Measurements from ENCODE around the gene PALM2AKAP2. TPM values are rescaled to one million over a fixed set of nuclear protein-coding genes. Genes with fewer than 3 reads are reported as not detected.

Gene PALM2AKAP2
- total RNA-seq, 2 experiments from 2014 or later = not detected

GRCh38 chr9:109755040-109755439, 25.0 kb upstream of the PALM2AKAP2 start:
- POLR2A ChIA-PET = no interaction called here
- CTCF ChIA-PET = no interaction called here
- no peak overlapping the region for H3K4me3 ChIP-seq (ENCODE audit: low read length)
- no peak for ATAC-seq (ENCODE audit: poor library complexity)
- TF ChIP-seq, protein P1, sequence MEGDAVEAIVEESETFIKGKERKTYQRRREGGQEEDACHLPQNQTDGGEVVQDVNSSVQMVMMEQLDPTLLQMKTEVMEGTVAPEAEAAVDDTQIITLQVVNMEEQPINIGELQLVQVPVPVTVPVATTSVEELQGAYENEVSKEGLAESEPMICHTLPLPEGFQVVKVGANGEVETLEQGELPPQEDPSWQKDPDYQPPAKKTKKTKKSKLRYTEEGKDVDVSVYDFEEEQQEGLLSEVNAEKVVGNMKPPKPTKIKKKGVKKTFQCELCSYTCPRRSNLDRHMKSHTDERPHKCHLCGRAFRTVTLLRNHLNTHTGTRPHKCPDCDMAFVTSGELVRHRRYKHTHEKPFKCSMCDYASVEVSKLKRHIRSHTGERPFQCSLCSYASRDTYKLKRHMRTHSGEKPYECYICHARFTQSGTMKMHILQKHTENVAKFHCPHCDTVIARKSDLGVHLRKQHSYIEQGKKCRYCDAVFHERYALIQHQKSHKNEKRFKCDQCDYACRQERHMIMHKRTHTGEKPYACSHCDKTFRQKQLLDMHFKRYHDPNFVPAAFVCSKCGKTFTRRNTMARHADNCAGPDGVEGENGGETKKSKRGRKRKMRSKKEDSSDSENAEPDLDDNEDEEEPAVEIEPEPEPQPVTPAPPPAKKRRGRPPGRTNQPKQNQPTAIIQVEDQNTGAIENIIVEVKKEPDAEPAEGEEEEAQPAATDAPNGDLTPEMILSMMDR (IDR thresholded peaks at IDR 0.05) = no peak
- H3K27ac ChIP-seq (ENCODE audit: low read depth in 1 of 2, low read length in 2 of 2) = no peak overlapping the region
- H3K9me3 Mint-ChIP-seq = no peaks in the 10 kb centered on the region
- no peaks in the 10 kb centered on the region for H3K36me3 ChIP-seq (ENCODE audit: insufficient read depth, low read length)
- no peaks in the 10 kb centered on the region for H3K4me1 ChIP-seq (ENCODE audit: insufficient read depth, low read length)
- peaks cover 0 to 4% of the 10 kb centered on the region in 2 experiments for H3K27me3 ChIP-seq (ENCODE audit: control insufficient read depth in 1 of 2, insufficient read depth in 2 of 2, low read length in 2 of 2)
- H3K9me3 ChIP-seq (ENCODE audit: control insufficient read depth in 1 of 2, insufficient read depth in 1 of 2, low read length in 2 of 2) = no peaks in the 10 kb centered on the region
- intact Hi-C loops (cut with DNase I, micrococcal nuclease) = no loop called here
- no peak for DNase-seq
- H3K27ac Mint-ChIP-seq = no peak overlapping the region
- H3K4me3 Mint-ChIP-seq = no peak overlapping the region
- H3K27me3 Mint-ChIP-seq = peaks cover 30% of the 10 kb centered on the region
- no peaks in the 10 kb centered on the region for H3K4me1 Mint-ChIP-seq (ENCODE audit: low read depth)
- no peaks in the 10 kb centered on the region for H3K36me3 Mint-ChIP-seq (ENCODE audit: low read depth)

- Mint-ChIP-seq H3K27me3 (peaks cover 25% of the 10 kb centered on the region), H3K4me1 (ENCODE audit: low read depth) (no peaks in the 10 kb centered on the region), H3K36me3 (ENCODE audit: low read depth) (no peaks in the 10 kb centered on the region), H3K27ac (no peak overlapping the region), H3K9me3 (no peaks in the 10 kb centered on the region), H3K4me3 (no peak overlapping the region)
- no peak overlapping the region for H3K27ac ChIP-seq (ENCODE audit: low read depth in 1 of 2, low read length in 2 of 2)
- TF ChIP-seq, protein P1 (IDR thresholded peaks at IDR 0.05) = no peak
- H3K4me1 ChIP-seq (ENCODE audit: insufficient read depth, low read length) = no peaks in the 10 kb centered on the region
- CTCF ChIA-PET = no interaction called here
- H3K9me3 ChIP-seq (ENCODE audit: control insufficient read depth in 1 of 2, insufficient read depth in 1 of 2, low read length in 2 of 2) = no peaks in the 10 kb centered on the region
- H3K4me3 ChIP-seq (ENCODE audit: low read length) = no peak overlapping the region
- DNase-seq = no peak
- POLR2A ChIA-PET = no interaction called here
- no peak for ATAC-seq (ENCODE audit: poor library complexity)
- no peaks in the 10 kb centered on the region for H3K27me3 ChIP-seq (ENCODE audit: control insufficient read depth in 1 of 2, insufficient read depth in 2 of 2, low read length in 2 of 2)
- no peaks in the 10 kb centered on the region for H3K36me3 ChIP-seq (ENCODE audit: insufficient read depth, low read length)
- intact Hi-C loops (cut with DNase I, micrococcal nuclease) = no loop called here
Measured at GRCh38 chr9:109759589-109759988, 20.4 kb upstream of the PALM2AKAP2 start.

- intact Hi-C loops (cut with DNase I, micrococcal nuclease) = no loop called here
- TF ChIP-seq, protein P1 (IDR thresholded peaks at IDR 0.05) = no peak
- no peak for ATAC-seq (ENCODE audit: poor library complexity)
- no peak overlapping the region for H3K27ac ChIP-seq (ENCODE audit: low read depth in 1 of 2, low read length in 2 of 2)
- Mint-ChIP-seq H3K4me1 (ENCODE audit: low read depth) (no peaks in the 10 kb centered on the region), H3K27me3 (peaks cover 49% of the 10 kb centered on the region), H3K27ac (no peak overlapping the region), H3K4me3 (no peak overlapping the region), H3K36me3 (ENCODE audit: low read depth) (no peaks in the 10 kb centered on the region), H3K9me3 (no peaks in the 10 kb centered on the region)
- no peak overlapping the region for H3K4me3 ChIP-seq (ENCODE audit: low read length)
- ChIA-PET CTCF (no interaction called here), POLR2A (no interaction called here)
- no peaks in the 10 kb centered on the region for H3K4me1 ChIP-seq (ENCODE audit: insufficient read depth, low read length)
- H3K36me3 ChIP-seq (ENCODE audit: insufficient read depth, low read length) = no peaks in the 10 kb centered on the region
- H3K27me3 ChIP-seq (ENCODE audit: control insufficient read depth in 1 of 2, insufficient read depth in 2 of 2, low read length in 2 of 2) = peaks cover 4 to 7% of the 10 kb centered on the region in 2 experiments
- peaks cover 0 to 6% of the 10 kb centered on the region in 2 experiments for H3K9me3 ChIP-seq (ENCODE audit: control insufficient read depth in 1 of 2, insufficient read depth in 1 of 2, low read length in 2 of 2)
- DNase-seq = no peak
Measured at GRCh38 chr9:109765278-109765677, 14.7 kb upstream of the PALM2AKAP2 start.

All from CD4-positive, alpha-beta T cell (primary cell).